Measurements from ENCODE around the gene MORC2.

MORC2 gene

GRCh38 chr22:30920407-30920806 is 48.2 kb downstream of the MORC2 start:
- CTCF ChIA-PET, result interaction anchor here (0.6 to 1.6 kb wide), 8 partner anchors 16 to 300 kb away, joined by 3 to 9 read pairs (median 4); no protein-coding TSS in a partner anchor

GRCh38 chr22:30919973-30920372 is 48.6 kb downstream of the MORC2 start:
- TF ChIP-seq FOXK2 (IDR thresholded peaks at IDR 0.05) (no peak), L3MBTL2 (conservative IDR thresholded peaks at IDR 0.05) (no peak), ARNT (IDR thresholded peaks at IDR 0.05) (no peak), ELF4 (IDR thresholded peaks at IDR 0.05) (no peak), SP1 (IDR thresholded peaks at IDR 0.05) (no peak), TARDBP (IDR thresholded peaks at IDR 0.05) (no peak), BHLHE40 (IDR thresholded peaks at IDR 0.05; ENCODE audit: borderline replicate concordance) (no peak)
- ChIA-PET POLR2A (no interaction called here), CTCF (interaction anchor here (0.6 to 1.6 kb wide), 10 partner anchors 10 to 377 kb away, joined by 3 to 9 read pairs (median 4); no protein-coding TSS in a partner anchor)
- DNase-seq (ENCODE audit: extremely low spot score), result no peak

More at GRCh38 chr22:30920407-30920806, 48.2 kb downstream of the MORC2 start:
- TF ChIP-seq SUZ12 (IDR thresholded peaks at IDR 0.05) (no peak), HDGF (IDR thresholded peaks at IDR 0.05; ENCODE audit: borderline replicate concordance) (no peak), FOXA1 (IDR thresholded peaks at IDR 0.05) (no peak), PKNOX1 (IDR thresholded peaks at IDR 0.05) (no peak), FOXM1 (IDR thresholded peaks at IDR 0.05; ENCODE audit: borderline replicate concordance) (no peak), ZNF384 (IDR thresholded peaks at IDR 0.05) (no peak; the same call in 1 of the 2 replicates), LEF1 (IDR thresholded peaks at IDR 0.05; ENCODE audit: borderline replicate concordance) (no peak), ARNT (IDR thresholded peaks at IDR 0.05) (no peak), TARDBP (IDR thresholded peaks at IDR 0.05) (no peak), L3MBTL2 (conservative IDR thresholded peaks at IDR 0.05) (no peak), BHLHE40 (IDR thresholded peaks at IDR 0.05; ENCODE audit: borderline replicate concordance) (no peak), FOXK2 (IDR thresholded peaks at IDR 0.05) (no peak), SP1 (IDR thresholded peaks at IDR 0.05) (no peak), ELF4 (IDR thresholded peaks at IDR 0.05) (no peak), CTBP1 (IDR thresholded peaks at IDR 0.05; ENCODE audit: borderline replicate concordance) (no peak), NFRKB (IDR thresholded peaks at IDR 0.05) (no peak)
- POLR2A ChIA-PET, result no interaction called here
- DNase-seq (ENCODE audit: extremely low spot score), result peak; percentile 85

GRCh38 chr22:30918761-30919160 is 49.8 kb downstream of the MORC2 start:
- TF ChIP-seq SUZ12 (IDR thresholded peaks at IDR 0.05), result no peak
- TF ChIP-seq SP1 (IDR thresholded peaks at IDR 0.05), result no peak
- no peak for TF ChIP-seq ARNT (IDR thresholded peaks at IDR 0.05)
- TF ChIP-seq CTBP1 (IDR thresholded peaks at IDR 0.05; ENCODE audit: borderline replicate concordance), result no peak
- no peak for TF ChIP-seq BHLHE40 (IDR thresholded peaks at IDR 0.05; ENCODE audit: borderline replicate concordance)
- no peak for TF ChIP-seq HDGF (IDR thresholded peaks at IDR 0.05; ENCODE audit: borderline replicate concordance)
- TF ChIP-seq ZNF384 (IDR thresholded peaks at IDR 0.05), result no peak
- no peak for TF ChIP-seq LEF1 (IDR thresholded peaks at IDR 0.05; ENCODE audit: borderline replicate concordance)
- no peak for TF ChIP-seq ELF4 (IDR thresholded peaks at IDR 0.05)
- TF ChIP-seq PKNOX1 (IDR thresholded peaks at IDR 0.05), result no peak
- no peak for TF ChIP-seq FOXK2 (IDR thresholded peaks at IDR 0.05)
- TF ChIP-seq FOXM1 (IDR thresholded peaks at IDR 0.05; ENCODE audit: borderline replicate concordance), result no peak
- no peak for TF ChIP-seq FOXA1 (IDR thresholded peaks at IDR 0.05)
- POLR2A ChIA-PET, result no interaction called here
- CTCF ChIA-PET, result interaction anchor here (0.6 kb wide), 1 partner anchor 127 kb away, joined by 4 read pairs; no protein-coding TSS in a partner anchor

GRCh38 chr22:30910358-30910757 is 58.2 kb downstream of the MORC2 start:
- no peak for TF ChIP-seq HDGF (IDR thresholded peaks at IDR 0.05; ENCODE audit: borderline replicate concordance)
- ChIA-PET CTCF (interaction anchor here (1.2 kb wide), 1 partner anchor 9 kb away, joined by 3 read pairs; no protein-coding TSS in a partner anchor), POLR2A (no interaction called here)
- DNase-seq (ENCODE audit: extremely low spot score), result no peak

More at GRCh38 chr22:30918761-30919160, 49.8 kb downstream of the MORC2 start:
- no peak for DNase-seq (ENCODE audit: extremely low spot score)

- CTCF ChIA-PET, result interaction anchor here (1.2 kb wide), 1 partner anchor 10 kb away, joined by 3 read pairs; no protein-coding TSS in a partner anchor
- POLR2A ChIA-PET, result no interaction called here
- no peak for DNase-seq (ENCODE audit: extremely low spot score)
- TF ChIP-seq ZNF384 (IDR thresholded peaks at IDR 0.05) (no peak), CTBP1 (IDR thresholded peaks at IDR 0.05; ENCODE audit: borderline replicate concordance) (no peak), SP1 (IDR thresholded peaks at IDR 0.05) (no peak), FOXK2 (IDR thresholded peaks at IDR 0.05) (no peak), SUZ12 (IDR thresholded peaks at IDR 0.05) (no peak), TARDBP (IDR thresholded peaks at IDR 0.05) (no peak), HDGF (IDR thresholded peaks at IDR 0.05; ENCODE audit: borderline replicate concordance) (no peak), NFRKB (IDR thresholded peaks at IDR 0.05) (no peak), L3MBTL2 (conservative IDR thresholded peaks at IDR 0.05) (no peak), PKNOX1 (IDR thresholded peaks at IDR 0.05) (no peak), BHLHE40 (IDR thresholded peaks at IDR 0.05; ENCODE audit: borderline replicate concordance) (no peak), LEF1 (IDR thresholded peaks at IDR 0.05; ENCODE audit: borderline replicate concordance) (no peak), FOXA1 (IDR thresholded peaks at IDR 0.05) (no peak), ELF4 (IDR thresholded peaks at IDR 0.05) (no peak), ARNT (IDR thresholded peaks at IDR 0.05) (no peak), FOXM1 (IDR thresholded peaks at IDR 0.05; ENCODE audit: borderline replicate concordance) (no peak)
Measured at GRCh38 chr22:30909306-30909705, 59.3 kb downstream of the MORC2 start.

GRCh38 chr22:30908051-30908461 is 60.5 kb downstream of the MORC2 start:
- TF ChIP-seq SP1 (IDR thresholded peaks at IDR 0.05) (no peak), ZNF384 (IDR thresholded peaks at IDR 0.05) (no peak), ARNT (IDR thresholded peaks at IDR 0.05) (no peak), CTBP1 (IDR thresholded peaks at IDR 0.05; ENCODE audit: borderline replicate concordance) (no peak), L3MBTL2 (conservative IDR thresholded peaks at IDR 0.05) (no peak), SUZ12 (IDR thresholded peaks at IDR 0.05) (no peak), ELF4 (IDR thresholded peaks at IDR 0.05) (no peak), BHLHE40 (IDR thresholded peaks at IDR 0.05; ENCODE audit: borderline replicate concordance) (no peak), TARDBP (IDR thresholded peaks at IDR 0.05) (no peak), FOXM1 (IDR thresholded peaks at IDR 0.05; ENCODE audit: borderline replicate concordance) (no peak), FOXK2 (IDR thresholded peaks at IDR 0.05) (no peak), LEF1 (IDR thresholded peaks at IDR 0.05; ENCODE audit: borderline replicate concordance) (no peak), FOXA1 (IDR thresholded peaks at IDR 0.05) (no peak), PKNOX1 (IDR thresholded peaks at IDR 0.05) (no peak), HDGF (IDR thresholded peaks at IDR 0.05; ENCODE audit: borderline replicate concordance) (no peak), NFRKB (IDR thresholded peaks at IDR 0.05) (no peak)
- ChIA-PET POLR2A (no interaction called here), CTCF (no interaction called here)
- DNase-seq (ENCODE audit: extremely low spot score), result no peak

Data from HEK293T (cell line).